OCI-LY7 (cell line): Measurements from ENCODE around the gene CINP.

ENCODE experiments used
- CTCF ChIP-seq: fragments of 200-600 bp; sonication (generic); conservative IDR thresholded peaks from 2 replicates; pipeline ENCODE4 v1.5.1; 2014; ENCODE audit warnings: mild to moderate bottlenecking, antibody characterized with exemption, low read length, moderate library complexity, mixed read lengths
- EZH2phosphoT487 ChIP-seq: fragments of 200-600 bp; sonication (generic); IDR thresholded peaks from 2 replicates; pipeline ENCODE4 v1.6.1; 2018; ENCODE audit warnings: low read depth, borderline replicate concordance, mild to moderate bottlenecking, mixed run types, antibody characterized with exemption, low read length, moderate library complexity, mixed read lengths

- no peak for TF ChIP-seq CTCF
- TF ChIP-seq EZH2phosphoT487, result no peak
These were observed 46.0 kb upstream of the CINP start for GRCh38 chr14:102408724-102409123.
